ENCODE measurements around the gene PIAS4.

Gene PIAS4

GRCh38 chr19:4035018-4035566, 27.6 kb downstream of the PIAS4 start:
- no peak overlapping the region for H3K4me3 ChIP-seq (replicated peaks; ENCODE audit: low read depth, low read length)
- no peak for TF ChIP-seq CTCF (IDR thresholded peaks at IDR 0.05; ENCODE audit: low read length, missing control alignments)
- no peak for DNase-seq (ENCODE audit: low read depth)

DNA sequence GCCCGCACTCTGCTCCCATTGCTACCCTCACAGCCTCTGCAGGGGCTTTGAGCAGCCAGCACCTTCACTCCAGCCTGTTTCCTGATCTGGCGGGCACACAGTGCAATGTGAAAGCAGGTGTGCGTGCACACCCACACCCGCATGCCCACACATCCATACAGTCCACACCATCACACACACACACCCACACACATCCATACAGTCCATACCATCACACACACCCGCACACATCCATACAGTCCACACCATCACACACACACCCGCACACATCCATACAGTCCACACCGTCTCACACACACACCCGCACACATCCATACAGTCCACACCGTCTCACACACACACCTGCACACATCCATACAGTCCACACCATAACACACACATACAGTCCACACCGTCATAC, 28.0 kb downstream of the PIAS4 start:
- no peak for TF ChIP-seq CTCF (IDR thresholded peaks at IDR 0.05; ENCODE audit: low read length, missing control alignments)
- H3K4me3 ChIP-seq (replicated peaks; ENCODE audit: low read depth, low read length) = no peak overlapping the region

DNA sequence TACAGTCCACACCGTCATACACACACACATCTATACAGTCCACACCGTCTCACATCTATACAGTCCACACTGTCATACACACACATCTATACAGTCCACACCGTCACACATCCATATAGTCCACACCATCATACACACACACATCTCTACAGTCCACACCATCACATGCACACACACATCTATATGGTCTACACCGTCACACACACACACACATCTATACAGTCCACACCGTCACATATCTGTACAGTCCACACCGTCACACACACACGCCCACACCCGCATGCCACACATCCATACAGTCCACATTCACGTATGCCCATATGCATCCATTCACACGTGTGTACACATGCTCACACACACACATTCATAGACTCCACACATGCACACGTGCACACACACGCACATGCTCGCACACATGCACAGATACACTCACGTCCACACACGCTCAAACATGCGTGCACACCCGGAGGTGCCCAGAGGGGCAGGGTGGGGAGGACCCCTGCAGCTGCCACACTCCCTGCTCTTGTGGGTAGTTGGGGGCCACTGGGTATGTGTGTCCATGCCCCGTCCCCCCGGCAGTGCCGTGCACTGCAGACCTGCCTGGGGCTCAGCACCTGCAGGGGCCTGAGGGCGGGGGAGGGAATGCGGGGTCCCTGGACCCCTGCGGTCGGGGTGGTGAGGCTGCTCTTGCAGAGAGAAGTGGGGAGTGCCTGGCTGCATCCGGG, 29.2 kb downstream of the PIAS4 start:
- no peak overlapping the region for H3K4me3 ChIP-seq (replicated peaks; ENCODE audit: low read depth, low read length)
- TF ChIP-seq CTCF (IDR thresholded peaks at IDR 0.05; ENCODE audit: low read length, missing control alignments) = no peak
- DNase-seq (ENCODE audit: low read depth) = no peak

More for the DNA sequence above, 28.0 kb downstream of the PIAS4 start:
- DNase-seq (ENCODE audit: low read depth) = no peak

GRCh38 chr19:4037301-4037949, 29.9 kb downstream of the PIAS4 start:
- no peak overlapping the region for H3K4me3 ChIP-seq (replicated peaks; ENCODE audit: low read depth, low read length)
- no peak for TF ChIP-seq CTCF (IDR thresholded peaks at IDR 0.05; ENCODE audit: low read length, missing control alignments)

GRCh38 chr19:4038057-4038456, 30.5 kb downstream of the PIAS4 start:
- H3K4me3 ChIP-seq (replicated peaks; ENCODE audit: low read depth, low read length) = no peak overlapping the region
- no peak for TF ChIP-seq CTCF (IDR thresholded peaks at IDR 0.05; ENCODE audit: low read length, missing control alignments)
- DNase-seq (ENCODE audit: low read depth) = no peak

More at GRCh38 chr19:4037301-4037949, 29.9 kb downstream of the PIAS4 start:
- DNase-seq (ENCODE audit: low read depth) = no peak

DNA sequence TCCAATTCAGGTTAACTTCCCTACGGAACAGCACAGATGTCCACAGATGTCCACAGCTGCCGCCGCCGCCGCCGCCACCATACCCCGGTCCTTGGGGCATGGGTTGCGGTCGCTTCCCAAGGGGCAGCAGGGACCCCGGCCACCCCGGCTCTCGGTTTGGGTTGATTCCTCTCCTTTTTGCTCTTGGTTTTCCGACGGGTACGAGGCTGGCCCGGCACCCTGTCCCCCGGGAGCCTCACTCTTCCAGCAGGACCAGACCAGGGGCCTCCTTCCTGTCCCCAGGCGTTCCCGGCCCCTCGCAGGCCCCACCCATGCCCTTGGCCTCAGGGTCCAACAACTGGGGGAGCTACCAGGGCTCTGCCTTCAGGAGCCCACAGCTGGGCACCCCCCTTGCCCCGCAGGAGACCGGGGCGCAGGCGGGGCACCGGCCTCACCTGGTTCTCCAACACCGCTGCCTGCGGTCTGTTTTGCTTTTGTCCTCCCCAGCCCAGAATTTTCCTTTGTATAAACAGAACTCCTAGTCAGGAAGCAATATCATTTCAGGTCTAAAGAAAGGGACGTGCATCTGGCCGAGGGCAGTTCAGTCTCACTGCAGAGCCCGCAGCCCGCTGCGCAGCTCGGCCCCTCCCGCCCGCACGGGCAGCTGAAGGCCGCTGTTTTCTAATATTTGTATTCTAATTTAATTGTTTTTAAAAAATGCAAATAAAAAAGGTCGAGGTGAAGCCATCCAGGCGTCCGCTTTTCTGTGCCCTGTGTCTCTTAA, 31.3 kb downstream of the PIAS4 start:
- no peak for DNase-seq (ENCODE audit: low read depth)
- no peak for TF ChIP-seq CTCF (IDR thresholded peaks at IDR 0.05; ENCODE audit: low read length, missing control alignments)
- no peak overlapping the region for H3K4me3 ChIP-seq (replicated peaks; ENCODE audit: low read depth, low read length)

All from fibroblast of pulmonary artery (primary cell).